Neuronal stem cell (in vitro differentiated cells): ENCODE measurements around the gene TTLL4.

ENCODE experiments used
- DNase-seq: peaks from one replicate; pipeline ENCODE4 v3.0.0-alpha.2; 2013; ENCODE audit warnings: low spot score
- H2AFZ ChIP-seq: one replicate; pipeline ENCODE4 v1.6.1; 2013; ENCODE audit warnings: mild to moderate bottlenecking, low read length, inconsistent platforms
- H2AK5ac ChIP-seq: 2 replicates; pipeline ENCODE4 v1.6.1; 2013; ENCODE audit warnings: low read depth, mild to moderate bottlenecking, inconsistent platforms, low read length, moderate library complexity, mixed read lengths
- H2BK120ac ChIP-seq: 2 replicates; pipeline ENCODE4 v1.6.1; 2013; ENCODE audit warnings: low read depth, mild to moderate bottlenecking, inconsistent platforms, low read length, moderate library complexity, mixed read lengths
- H2BK12ac ChIP-seq: one replicate; pipeline ENCODE4 v1.6.1; 2013; ENCODE audit warnings: low read length, inconsistent platforms
- H2BK15ac ChIP-seq: 2 replicates; pipeline ENCODE4 v1.6.1; 2013; ENCODE audit warnings: mild to moderate bottlenecking, low read length, inconsistent platforms, mixed read lengths
- H2BK5ac ChIP-seq: one replicate; pipeline ENCODE4 v1.6.1; 2013; ENCODE audit warnings: inconsistent platforms, mild to moderate bottlenecking, low read length, moderate library complexity
- H3K14ac ChIP-seq: one replicate; pipeline ENCODE4 v1.6.1; 2013; ENCODE audit warnings: low read length, inconsistent platforms
- H3K18ac ChIP-seq: 2 replicates; pipeline ENCODE4 v1.6.1; 2013; ENCODE audit warnings: low read length, inconsistent platforms
- H3K23ac ChIP-seq: 2 replicates; pipeline ENCODE4 v1.6.1; 2013; ENCODE audit warnings: low read depth, mild to moderate bottlenecking, mixed read lengths, low read length, inconsistent platforms; ENCODE audit not compliant: poor library complexity
- H3K27ac ChIP-seq: replicated peaks from 3 replicates; pipeline ENCODE4 v1.5.1; 2013; ENCODE audit warnings: low read length, inconsistent platforms
- H3K27me3 ChIP-seq, 3 experiments: 2 replicates each; pipeline ENCODE4 v1.6.1; 2013; ENCODE audit warnings: low read length in 3 of 3, mild to moderate bottlenecking in 2 of 3, inconsistent platforms in 1 of 3, low read depth in 1 of 3, mixed read lengths in 1 of 3, moderate library complexity in 1 of 3; ENCODE audit not compliant: control insufficient read depth in 3 of 3, insufficient read depth in 3 of 3
- H3K36me3 ChIP-seq, 2 donors: replicated peaks in 1 of 2; 2 replicates each; pipeline ENCODE4 v1.6.1; 2013; ENCODE audit warnings: low read length in 2 of 2; ENCODE audit not compliant: control insufficient read depth in 2 of 2, insufficient read depth in 2 of 2
- H3K4ac ChIP-seq: 2 replicates; pipeline ENCODE4 v1.6.1; 2013; ENCODE audit warnings: inconsistent platforms, mild to moderate bottlenecking, low read length, moderate library complexity
- H3K4me1 ChIP-seq, 2 donors: 1 replicate in 1 of 2; 2 replicates in 1 of 2; pipeline ENCODE4 v1.6.1; 2013; ENCODE audit warnings: low read length in 2 of 2, low read depth in 1 of 2; ENCODE audit not compliant: control insufficient read depth in 2 of 2, insufficient read depth in 1 of 2
- H3K4me2 ChIP-seq: one replicate; pipeline ENCODE4 v1.6.1; 2013; ENCODE audit warnings: mild to moderate bottlenecking, low read length, inconsistent platforms; ENCODE audit not compliant: insufficient read depth, poor library complexity, severe bottlenecking
- H3K4me3 ChIP-seq, 2 donors: 2 replicates each; pipeline ENCODE4 v1.5.1; 2013; ENCODE audit warnings: low read length in 2 of 2, mild to moderate bottlenecking in 2 of 2, inconsistent platforms in 1 of 2, moderate library complexity in 1 of 2
- H3K79me1 ChIP-seq: one replicate; pipeline ENCODE4 v1.6.1; 2013; ENCODE audit warnings: low read depth, mild to moderate bottlenecking, inconsistent platforms, low read length, moderate library complexity
- H3K9ac ChIP-seq: one replicate; pipeline ENCODE4 v1.6.1; 2013; ENCODE audit warnings: mild to moderate bottlenecking, low read depth, low read length, inconsistent platforms; ENCODE audit not compliant: poor library complexity
- H3K9me3 ChIP-seq, 2 donors: replicated peaks in 1 of 2; 2 replicates each; pipeline versions ENCODE3 to v1.6.1; 2013; ENCODE audit warnings: low read length in 2 of 2, mild to moderate bottlenecking in 2 of 2, inconsistent platforms in 1 of 2, low read depth in 1 of 2, mixed read lengths in 1 of 2, moderate library complexity in 1 of 2; ENCODE audit not compliant: control insufficient read depth in 2 of 2, insufficient read depth in 1 of 2
- H4K8ac ChIP-seq: one replicate; pipeline ENCODE4 v1.6.1; 2013; ENCODE audit warnings: low read depth, mild to moderate bottlenecking, inconsistent platforms, low read length, moderate library complexity
- H4K91ac ChIP-seq: one replicate; pipeline ENCODE4 v1.6.1; 2013; ENCODE audit warnings: low read length, low read depth, mild to moderate bottlenecking, inconsistent platforms; ENCODE audit not compliant: poor library complexity
- WGBS, 2 donors: extraction: QIAGEN DNeasy Blood & Tissue Kit; methylation state at CpG; one replicate each; pipeline ENCODE4 v1.1.7; 2013; ENCODE audit warnings: missing lambda C conversion rate in 2 of 2, mixed read lengths in 1 of 2; ENCODE audit not compliant: insufficient read length in 2 of 2, insufficient replicate concordance in 1 of 2; ENCODE audit errors: extremely low coverage in 2 of 2; 5-methylcytosine and 5-hydroxymethylcytosine counted together

The TTLL4 gene

DNA sequence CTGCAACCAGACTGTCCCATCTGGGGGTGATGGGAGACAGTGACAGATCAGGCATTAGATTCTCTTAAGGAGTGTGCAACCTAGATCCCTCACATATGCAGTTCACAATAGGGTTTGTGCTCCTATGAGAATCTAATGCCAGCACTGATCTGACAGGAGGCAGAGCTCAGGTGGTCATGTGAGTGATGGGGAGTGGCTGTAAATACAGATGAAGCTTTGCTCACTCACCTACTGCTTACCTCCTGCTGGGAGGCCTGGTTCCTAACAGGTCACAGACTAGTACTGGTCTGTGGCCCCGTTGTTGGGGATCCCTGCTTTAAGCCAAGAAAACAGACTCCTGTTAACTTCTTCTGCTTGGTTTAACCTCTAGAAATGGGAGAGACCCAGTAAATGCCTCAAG, 74.5 kb downstream of the TTLL4 start:
- H3K4me1 ChIP-seq = peaks cover 0 to 1% of the 10 kb centered on the region in 2 donors
- H3K27ac ChIP-seq = no peak overlapping the region
- H3K9ac ChIP-seq = no peak overlapping the region
- H3K14ac ChIP-seq = no peak overlapping the region
- no peak overlapping the region for H2BK120ac ChIP-seq
- no peak overlapping the region for H4K91ac ChIP-seq
- no peak overlapping the region for H3K4me3 ChIP-seq
- H2BK5ac ChIP-seq = no peak overlapping the region
- DNase-seq = no peak
- no peak overlapping the region for H3K4me2 ChIP-seq
- no peak overlapping the region for H2BK12ac ChIP-seq
- H3K4ac ChIP-seq = no peak overlapping the region
- no peak overlapping the region for H2AK5ac ChIP-seq
- H3K18ac ChIP-seq = no peak overlapping the region
- no peaks in the 10 kb centered on the region for H3K36me3 ChIP-seq
- no peak overlapping the region for H2BK15ac ChIP-seq
- peaks cover 4 to 30% (median 14%) of the 10 kb centered on the region in 3 experiments for H3K27me3 ChIP-seq
- no peak overlapping the region for H3K23ac ChIP-seq
- H3K79me1 ChIP-seq = no peaks in the 10 kb centered on the region
- no peaks in the 10 kb centered on the region for H3K9me3 ChIP-seq
- no peak overlapping the region for H2AFZ ChIP-seq
- WGBS, 2 donors = no CpG with 5 or more reads among the region's 1 CpG
- H4K8ac ChIP-seq = no peak overlapping the region

GRCh38 chr2:218786133-218786532, 75.5 kb downstream of the TTLL4 start:
- Histone ChIP-seq H3K9ac (no peak overlapping the region), H2AFZ (no peak overlapping the region), H3K9me3 (no peaks in the 10 kb centered on the region), H4K8ac (no peak overlapping the region), H3K18ac (no peak overlapping the region), H2AK5ac (no peak overlapping the region), H3K4me3 (no peak overlapping the region), H3K27me3 (peaks cover 4 to 25% (median 14%) of the 10 kb centered on the region in 3 experiments), H2BK120ac (no peak overlapping the region), H3K4me1 (peaks cover 0 to 1% of the 10 kb centered on the region in 2 donors), H3K14ac (no peak overlapping the region), H3K79me1 (no peaks in the 10 kb centered on the region), H2BK12ac (no peak overlapping the region), H3K4me2 (no peak overlapping the region), H3K4ac (no peak overlapping the region), H3K36me3 (no peaks in the 10 kb centered on the region), H2BK15ac (no peak overlapping the region), H4K91ac (no peak overlapping the region), H3K27ac (no peak overlapping the region), H2BK5ac (no peak overlapping the region), H3K23ac (no peak overlapping the region)
- DNase-seq = no peak
- no CpG with 5 or more reads among the region's 3 CpGs for WGBS, 2 donors

DNA sequence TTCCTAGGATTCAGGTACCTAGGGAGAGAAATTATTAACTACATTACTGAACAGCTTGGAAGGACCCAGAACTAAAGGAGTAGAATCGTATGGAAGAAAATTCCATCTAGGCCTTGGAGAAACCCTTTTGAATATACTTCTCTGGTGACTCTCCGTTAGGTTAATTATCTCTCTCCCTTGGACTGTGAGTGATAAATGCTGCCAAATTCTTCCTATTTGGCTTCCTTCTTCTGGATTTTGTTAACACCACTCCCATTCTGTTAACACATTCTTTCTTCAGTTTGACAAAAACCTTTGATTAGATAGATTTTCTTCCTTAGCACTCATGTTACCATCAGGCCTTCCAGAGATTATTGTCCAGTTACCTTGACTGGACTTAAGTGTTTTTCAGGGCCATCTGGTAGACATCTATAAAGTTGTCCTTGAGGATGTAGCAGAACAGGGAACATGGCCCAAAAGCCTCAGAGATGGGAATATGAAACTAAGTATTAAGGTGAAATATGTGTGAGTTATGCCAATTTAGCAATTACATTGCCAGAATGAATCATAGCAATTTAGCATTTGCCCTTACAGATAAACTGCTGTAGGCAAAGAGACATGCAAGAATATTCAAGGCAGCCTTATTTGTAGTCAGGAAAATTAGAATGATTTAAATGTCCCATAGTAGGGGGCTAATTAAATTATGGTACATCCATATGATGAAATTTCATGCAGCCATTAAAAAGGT, 78.1 kb downstream of the TTLL4 start:
- Histone ChIP-seq H2AFZ (no peak overlapping the region), H3K4me2 (no peak overlapping the region), H3K23ac (no peak overlapping the region), H3K14ac (no peak overlapping the region), H3K9me3 (no peaks in the 10 kb centered on the region), H3K4me3 (no peak overlapping the region), H3K4me1 (no peaks in the 10 kb centered on the region), H2BK15ac (no peak overlapping the region), H3K79me1 (no peaks in the 10 kb centered on the region), H3K18ac (no peak overlapping the region), H2BK5ac (no peak overlapping the region), H4K8ac (no peak overlapping the region), H2BK12ac (no peak overlapping the region), H3K9ac (no peak overlapping the region), H3K36me3 (no peaks in the 10 kb centered on the region), H4K91ac (no peak overlapping the region), H2BK120ac (no peak overlapping the region), H3K4ac (no peak overlapping the region), H3K27ac (no peak overlapping the region), H2AK5ac (no peak overlapping the region), H3K27me3 (peaks cover 0 to 10% (median 3%) of the 10 kb centered on the region in 3 experiments)
- no CpG with 5 or more reads among the region's 2 CpGs for whole genome bisulfite sequencing, 2 donors
- DNase-seq = no peak

GRCh38 chr2:218792433-218792832, 81.8 kb downstream of the TTLL4 start:
- Histone ChIP-seq H3K14ac (no peak overlapping the region), H3K27me3 (peaks cover 0 to 6% (median 0%) of the 10 kb centered on the region in 3 experiments), H2BK120ac (no peak overlapping the region), H3K9me3 (no peaks in the 10 kb centered on the region), H3K9ac (no peak overlapping the region), H3K36me3 (no peaks in the 10 kb centered on the region), H3K79me1 (no peaks in the 10 kb centered on the region), H3K27ac (no peak overlapping the region), H3K18ac (no peak overlapping the region), H3K4me1 (no peaks in the 10 kb centered on the region), H2AFZ (no peak overlapping the region), H4K91ac (no peak overlapping the region), H4K8ac (no peak overlapping the region), H3K4me3 (no peak overlapping the region), H3K4me2 (no peak overlapping the region), H2BK15ac (no peak overlapping the region), H3K23ac (no peak overlapping the region), H3K4ac (no peak overlapping the region), H2BK5ac (no peak overlapping the region), H2BK12ac (no peak overlapping the region), H2AK5ac (no peak overlapping the region)
- WGBS, 2 donors = no CpG with 5 or more reads among the region's 1 CpG
- DNase-seq = no peak
